Muscle of back (tissue), 13 donors: ENCODE measurements around the gene ZNF484. TPM values are rescaled to one million over a fixed set of nuclear protein-coding genes. Genes with fewer than 3 reads are reported as not detected.
"Not testable (repeated sequence)": the region's sequence is repeated elsewhere in the genome, so short reads cannot be mapped to it uniquely, and the experiment has no call there.

Source experiments
- DNase-seq, 3 donors: peaks; one replicate each; pipeline versions ENCODE4 v3.0.0 to v3.0.0-alpha.2; 2013
- long read RNA-seq, 9 donors: transcript quantifications; one replicate each; lab custom pipeline, GENCODE V29; 2026
- polyA plus RNA-seq, 10 donors: library from polyadenylated mRNA; unstranded; fragments of 120-200 nt; gene quantifications; one replicate each; pipeline ENCODE4 v1.2.1, GENCODE V29; 2013; ENCODE audit not compliant: insufficient read length in 10 of 10

ZNF484 gene
- 1 to 10 TPM; 3.5 to 6.0 (median 5.2) TPM for polyA plus RNA-seq
- long read RNA-seq, donor 1, partial matches to known transcripts = 0 of 2 reads
- long read RNA-seq, donor 1, other reads (novel, unspliced or antisense) = 0 of 2 reads
- long read RNA-seq, donor 2 = 0 reads
- long read RNA-seq, donor 3 = 0 reads
- long read RNA-seq, donor 4 = 0 reads
- long read RNA-seq, donor 5 = 0 reads
- long read RNA-seq, donor 6 = 0 reads
- long read RNA-seq, donor 7 = 0 reads
- long read RNA-seq, donor 8 = 0 reads
- long read RNA-seq, donor 9 = 0 reads

DNA sequence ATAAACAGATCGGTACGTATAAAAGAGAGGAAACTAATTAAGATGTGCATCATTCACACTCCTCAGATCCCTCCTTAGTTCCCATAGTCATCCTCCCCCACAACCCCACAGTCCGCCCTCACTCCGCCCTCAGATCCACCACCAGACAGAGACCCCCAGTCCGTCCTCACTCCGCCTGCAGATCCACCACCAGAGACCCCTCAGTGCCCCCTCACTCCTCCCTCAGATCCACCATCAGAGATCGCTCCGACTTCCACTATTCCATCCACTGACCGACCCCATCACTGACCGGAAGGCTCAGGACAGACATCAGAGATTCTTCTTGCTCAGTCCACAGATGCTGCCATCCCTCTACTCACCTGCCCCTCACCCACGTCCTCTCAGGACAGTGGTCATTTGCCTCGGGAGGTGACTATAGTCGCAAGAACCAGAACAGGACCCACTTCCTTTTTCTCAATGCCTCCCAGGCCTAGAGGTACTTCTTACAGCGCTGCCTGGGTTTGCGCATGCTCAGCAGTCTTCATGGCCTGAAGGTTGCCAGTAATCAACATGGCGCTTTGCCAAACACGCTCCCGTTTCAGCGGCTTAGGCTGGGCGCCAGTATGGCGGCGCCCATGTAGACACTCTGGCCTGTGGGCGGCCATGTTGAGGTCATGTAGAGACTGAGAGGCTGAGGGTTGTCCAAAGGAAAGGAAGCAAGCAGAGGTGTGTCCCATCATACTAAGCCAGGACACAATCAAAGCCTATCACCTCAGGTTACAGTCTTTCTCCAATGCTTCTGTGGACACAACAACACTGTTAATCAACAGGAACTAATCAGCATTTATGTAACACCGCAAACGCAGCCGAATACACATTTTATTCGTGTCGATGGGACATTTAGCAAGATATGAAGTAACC lies at the start of gene ZNF484:
TSS of gene ZNF484 (minus strand) at position 508 of the 900 bp plus-strand sequence. CDS start 3,009 bp downstream, outside the sequence.
- DNase-seq = peak; percentile 97 to 98 (median 98)

DNA sequence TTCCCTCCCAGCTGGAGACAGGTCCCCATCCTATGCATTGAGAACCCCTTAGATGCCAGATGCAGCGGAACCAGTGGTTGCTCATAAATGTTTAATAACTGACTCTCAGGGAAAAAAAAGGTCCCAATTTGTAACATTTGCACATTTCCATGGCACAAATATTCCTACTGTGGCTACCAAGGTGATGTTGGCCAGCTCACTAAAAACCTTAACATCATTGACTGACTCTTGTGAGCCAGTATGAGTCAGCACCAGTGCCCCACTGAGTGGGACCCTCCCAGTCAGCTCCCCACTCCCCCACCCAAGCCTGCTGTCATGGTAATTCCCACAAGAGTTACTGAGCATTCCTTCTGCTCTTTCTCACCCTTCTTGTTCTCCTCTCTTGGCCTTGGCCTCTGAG lies 42.6 kb upstream of the ZNF484 start:
- no peak for DNase-seq

GRCh38 chr9:92917176-92917800 lies 39.5 kb upstream of the ZNF484 start:
- no peak for DNase-seq

GRCh38 chr9:92911511-92912475 lies 34.0 kb upstream of the ZNF484 start:
- peak in 2 of 3 donors; percentile 3 to 32 for DNase-seq

GRCh38 chr9:92905137-92905536 lies 27.3 kb upstream of the ZNF484 start:
- DNase-seq = not testable (repeated sequence)

DNA sequence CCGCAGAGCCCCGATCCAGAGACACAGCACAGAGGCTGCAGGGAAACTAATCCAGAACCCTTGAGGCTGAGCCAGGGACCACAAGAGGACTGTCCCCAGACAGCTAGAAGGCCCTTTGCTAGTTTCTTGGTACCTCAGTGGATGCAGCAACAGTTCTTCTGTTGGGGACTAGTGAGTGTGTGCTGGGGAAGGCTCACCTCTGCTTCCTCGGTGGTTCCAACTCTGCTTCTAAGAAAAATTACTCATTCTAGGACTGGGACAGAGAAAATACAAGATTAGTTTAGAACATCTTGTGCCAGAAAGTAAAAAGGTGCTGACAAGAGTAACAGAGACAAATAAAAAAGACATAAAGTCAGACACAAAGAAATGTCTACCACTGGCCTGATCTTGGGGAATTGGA lies 19.5 kb upstream of the ZNF484 start:
- DNase-seq = no peak

DNA sequence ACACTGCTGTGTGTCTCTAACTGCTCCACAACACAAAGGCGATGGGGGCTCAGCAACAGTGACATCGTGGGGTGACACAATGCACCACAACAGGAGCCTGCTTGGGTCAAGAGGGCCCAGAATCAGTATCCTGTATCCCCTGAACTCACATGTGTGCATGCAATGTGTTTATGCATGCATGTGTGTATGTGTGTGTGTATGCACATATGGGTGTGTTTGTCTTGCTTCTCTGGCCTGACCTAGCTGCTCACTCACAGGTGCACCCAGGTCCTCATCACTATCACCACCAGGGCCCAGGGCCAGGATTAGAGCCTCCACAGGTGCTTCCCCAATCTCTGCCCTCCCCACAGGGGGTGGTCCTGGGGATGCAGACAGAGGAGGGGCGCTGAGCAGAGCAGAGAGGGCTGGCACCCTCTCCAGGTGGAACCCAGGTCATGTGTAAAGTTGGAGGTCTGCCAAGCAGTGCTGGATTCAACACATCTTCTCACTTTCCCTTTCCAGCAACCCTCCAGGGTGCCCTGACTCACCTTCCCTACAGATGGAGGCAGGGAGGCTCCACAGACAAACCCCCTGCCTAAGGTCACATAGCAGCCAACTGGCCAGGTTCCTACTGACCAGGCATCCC lies 18.1 kb upstream of the ZNF484 start:
- DNase-seq = no peak

DNA sequence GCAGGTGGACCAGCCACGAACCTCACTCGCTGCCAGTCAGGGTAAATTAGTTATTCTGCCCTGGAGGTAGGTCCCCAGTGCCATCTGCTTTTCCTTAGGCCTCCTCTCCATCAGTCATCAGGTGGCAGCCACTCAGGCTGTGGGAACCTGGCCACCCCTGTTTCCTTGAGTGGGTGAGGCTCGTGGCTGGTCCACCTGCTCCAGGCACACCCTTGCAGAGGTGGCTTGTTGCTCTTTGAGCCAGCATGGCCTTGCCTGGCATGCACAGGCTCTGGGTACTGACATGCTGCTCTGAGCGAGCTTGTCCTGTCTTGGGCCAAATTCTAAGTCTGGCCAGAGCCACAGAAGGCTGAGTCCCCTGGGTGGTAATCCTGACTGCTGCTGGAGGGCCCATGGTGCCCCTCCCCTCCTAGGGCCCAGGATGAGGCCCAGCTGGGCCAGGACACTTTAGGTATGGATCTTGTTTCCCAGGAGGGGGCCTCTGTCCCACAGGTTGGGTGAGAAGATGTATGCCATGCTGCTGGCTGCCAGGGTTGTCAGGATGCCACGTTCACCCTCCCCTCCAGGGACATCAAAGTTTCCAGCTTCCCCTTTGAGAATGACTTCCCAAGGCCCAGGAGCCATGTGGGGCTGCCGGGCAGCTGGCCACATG lies 17.0 kb upstream of the ZNF484 start:
- DNase-seq = no peak

- DNase-seq = not testable (repeated sequence)
Observed at GRCh38 chr9:92893916-92894610, 16.2 kb upstream of the ZNF484 start.

GRCh38 chr9:92892276-92892675 lies 14.4 kb upstream of the ZNF484 start:
- DNase-seq = not testable (repeated sequence)

- DNase-seq = no peak
Observed at GRCh38 chr9:92890761-92891160, 12.9 kb upstream of the ZNF484 start.

GRCh38 chr9:92887880-92888338 lies 10.1 kb upstream of the ZNF484 start:
- DNase-seq = no peak

- DNase-seq = not testable (repeated sequence)
Observed at GRCh38 chr9:92886846-92887610, 9.2 kb upstream of the ZNF484 start.

DNA sequence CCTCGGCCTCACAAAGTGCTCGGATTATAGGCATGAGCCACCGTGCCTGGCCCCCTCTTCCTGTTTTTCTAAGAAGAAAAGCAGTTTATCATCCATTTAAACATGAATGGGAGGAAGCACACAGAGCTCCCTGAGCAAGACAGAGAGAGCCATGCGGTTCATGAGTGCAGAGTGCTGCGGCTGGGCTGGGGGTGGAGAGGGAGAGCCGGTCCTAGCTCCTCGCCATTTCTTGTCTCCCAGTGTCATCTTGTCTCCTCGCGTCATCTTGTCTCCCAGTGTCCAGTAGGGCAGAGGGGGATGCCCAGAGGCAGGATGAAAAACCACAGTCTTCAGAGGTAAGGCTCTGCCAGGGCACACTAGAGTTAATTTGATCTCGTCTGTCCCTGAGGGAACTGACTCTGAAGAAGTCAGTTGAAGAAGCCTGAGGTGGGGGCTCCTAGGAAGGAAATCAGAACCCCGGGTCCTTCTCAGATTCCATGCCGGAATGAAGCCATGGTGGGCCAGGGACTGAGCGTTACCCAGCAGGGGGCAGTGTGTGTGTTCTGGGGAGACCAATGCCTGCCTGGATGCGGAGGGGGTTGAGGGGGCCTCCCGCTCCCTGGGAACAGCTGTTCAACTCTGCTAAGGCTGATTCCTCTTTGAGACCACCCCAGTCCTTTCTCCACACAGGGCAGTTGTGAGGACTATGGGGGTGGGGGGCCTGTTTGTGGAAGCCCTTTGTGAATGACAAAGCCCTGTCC lies 6.0 kb upstream of the ZNF484 start:
- not testable (repeated sequence) for DNase-seq

DNA sequence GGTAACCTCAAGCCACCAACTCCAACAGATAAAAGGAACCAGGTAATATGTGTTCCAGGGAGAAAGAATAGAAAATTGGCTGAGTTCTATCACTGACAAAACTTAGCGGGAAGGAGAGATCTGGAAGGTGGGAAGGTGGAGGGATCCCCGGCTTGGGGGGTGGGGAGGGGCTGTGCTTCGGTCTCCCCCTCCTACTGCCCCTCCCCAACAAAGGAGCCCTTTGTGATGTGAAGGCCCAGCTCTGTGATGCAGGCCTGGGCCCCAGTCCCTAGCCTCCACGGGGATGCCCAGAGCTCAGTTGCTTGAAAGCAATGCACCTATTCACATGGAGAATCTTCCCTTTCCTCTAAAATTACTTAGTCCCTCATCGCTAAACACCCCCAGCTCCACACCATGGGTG lies 4.4 kb upstream of the ZNF484 start:
- DNase-seq = no peak

- DNase-seq = no peak
Observed at GRCh38 chr9:92875373-92875772, 2.5 kb downstream of the ZNF484 start.

DNA sequence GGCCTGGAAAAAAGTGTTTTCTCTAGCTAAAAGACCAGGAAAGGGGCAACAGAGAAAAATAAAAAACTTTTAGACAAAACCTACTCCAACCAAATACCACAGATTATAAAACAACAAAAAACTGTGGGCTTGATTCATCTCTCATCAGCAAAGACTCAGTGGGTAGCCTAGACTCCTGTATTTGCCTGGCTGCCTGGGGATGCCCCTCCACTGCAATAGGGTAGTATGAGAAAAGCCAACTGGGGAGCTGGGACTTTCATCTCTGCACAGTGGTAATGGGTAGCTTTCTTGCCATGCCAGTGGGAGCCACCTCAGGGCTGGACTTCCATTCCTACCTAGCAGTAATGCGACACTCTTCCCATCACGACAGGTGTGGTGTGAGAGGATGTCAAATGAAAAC lies 7.5 kb downstream of the ZNF484 start:
- no peak for DNase-seq

- not testable (repeated sequence) for DNase-seq
Observed at GRCh38 chr9:92866600-92866999, 11.2 kb downstream of the ZNF484 start.
